ENCODE data around the gene THAP12.

DNA sequence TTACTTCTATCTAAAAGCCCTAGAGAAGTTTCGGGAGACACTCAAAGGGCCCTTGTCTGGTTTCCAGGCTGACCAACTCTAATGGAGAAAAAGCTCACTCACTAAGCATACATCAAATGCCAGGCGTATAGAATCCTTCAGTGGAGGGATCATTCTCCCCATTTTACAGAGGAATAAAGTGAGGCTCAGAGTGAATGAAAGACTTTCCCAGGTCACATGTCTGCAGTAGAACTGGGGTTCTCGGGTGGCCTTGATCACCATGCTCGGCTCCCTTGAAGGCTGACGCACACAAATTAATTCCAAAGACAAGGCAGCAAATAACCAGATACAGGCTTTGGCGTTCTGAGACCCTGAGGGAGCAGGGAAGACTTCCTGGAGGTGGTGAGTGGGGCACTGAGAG is 60.0 kb downstream of the THAP12 start:
- TF ChIP-seq POLR2A (IDR thresholded peaks at IDR 0.05): no peak
- TF ChIP-seq, protein P1, sequence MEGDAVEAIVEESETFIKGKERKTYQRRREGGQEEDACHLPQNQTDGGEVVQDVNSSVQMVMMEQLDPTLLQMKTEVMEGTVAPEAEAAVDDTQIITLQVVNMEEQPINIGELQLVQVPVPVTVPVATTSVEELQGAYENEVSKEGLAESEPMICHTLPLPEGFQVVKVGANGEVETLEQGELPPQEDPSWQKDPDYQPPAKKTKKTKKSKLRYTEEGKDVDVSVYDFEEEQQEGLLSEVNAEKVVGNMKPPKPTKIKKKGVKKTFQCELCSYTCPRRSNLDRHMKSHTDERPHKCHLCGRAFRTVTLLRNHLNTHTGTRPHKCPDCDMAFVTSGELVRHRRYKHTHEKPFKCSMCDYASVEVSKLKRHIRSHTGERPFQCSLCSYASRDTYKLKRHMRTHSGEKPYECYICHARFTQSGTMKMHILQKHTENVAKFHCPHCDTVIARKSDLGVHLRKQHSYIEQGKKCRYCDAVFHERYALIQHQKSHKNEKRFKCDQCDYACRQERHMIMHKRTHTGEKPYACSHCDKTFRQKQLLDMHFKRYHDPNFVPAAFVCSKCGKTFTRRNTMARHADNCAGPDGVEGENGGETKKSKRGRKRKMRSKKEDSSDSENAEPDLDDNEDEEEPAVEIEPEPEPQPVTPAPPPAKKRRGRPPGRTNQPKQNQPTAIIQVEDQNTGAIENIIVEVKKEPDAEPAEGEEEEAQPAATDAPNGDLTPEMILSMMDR (IDR thresholded peaks at IDR 0.05): no peak
